SK-N-SH treated with all-trans-retinoic acid at 6 μM for 48 hours (cell line): ENCODE data around the gene MT1HL1.

Experiments used
- ATAC-seq: fragments of 200-7000 bp; cut with Tn5 transposase; 3 replicates; pipeline ENCODE4 v1.9.1; 2020; ENCODE audit warnings: mild to moderate bottlenecking, moderate library complexity
- ARNTL ChIP-seq: fragments of 450-650 bp; formaldehyde crosslinking; IDR thresholded peaks from 2 replicates; pipeline ENCODE4 v1.5.0; 2020; ENCODE audit warnings: low read depth, mild to moderate bottlenecking, moderate library complexity, borderline replicate concordance
- BACH2 ChIP-seq: fragments of 250-450 bp; sonication (Bioruptor Pico); IDR thresholded peaks from 2 replicates; pipeline ENCODE4 v1.9.0; 2021; ENCODE audit warnings: mild to moderate bottlenecking, borderline replicate concordance
- CSDC2 ChIP-seq: fragments of 250-450 bp; sonication (Bioruptor Pico); IDR thresholded peaks from 2 replicates; pipeline ENCODE4 v1.5.0; 2020; ENCODE audit warnings: mild to moderate bottlenecking, moderate library complexity
- GLIS3 ChIP-seq: fragments of 250-450 bp; sonication (Bioruptor Pico); IDR thresholded peaks from 2 replicates; pipeline ENCODE4 v1.5.0; 2020; ENCODE audit warnings: mild to moderate bottlenecking, moderate library complexity
- ISL1 ChIP-seq: fragments of 250-450 bp; sonication (Bioruptor Pico); IDR thresholded peaks from 2 replicates; pipeline ENCODE4 v2.1.2; 2022; ENCODE audit warnings: mild to moderate bottlenecking, moderate library complexity
- OSR1 ChIP-seq: fragments of 250-450 bp; sonication (Bioruptor Pico); IDR thresholded peaks from 2 replicates; pipeline ENCODE4 v1.8.0; 2022; ENCODE audit warnings: moderate library complexity, mild to moderate bottlenecking, inconsistent platforms
- PPARA ChIP-seq: fragments of 250-450 bp; sonication (Bioruptor Pico); IDR thresholded peaks from 2 replicates; pipeline ENCODE4 v1.5.0; 2020; ENCODE audit warnings: mild to moderate bottlenecking, borderline replicate concordance
- RARB ChIP-seq: fragments of 250-450 bp; sonication (Bioruptor Pico); IDR thresholded peaks from 2 replicates; pipeline ENCODE4 v1.8.0; 2021; ENCODE audit warnings: mild to moderate bottlenecking, moderate library complexity
- TCF4 ChIP-seq: fragments of 250-450 bp; sonication (Bioruptor Pico); IDR thresholded peaks from 2 replicates; pipeline ENCODE4 v1.8.0; 2021; ENCODE audit warnings: mild to moderate bottlenecking, moderate library complexity, borderline replicate concordance
- TOX ChIP-seq: fragments of 250-450 bp; sonication (Bioruptor Pico); IDR thresholded peaks from 2 replicates; pipeline ENCODE4 v1.8.0; 2021; ENCODE audit warnings: mild to moderate bottlenecking, moderate library complexity, borderline replicate concordance
- ZC3H10 ChIP-seq: fragments of 250-450 bp; sonication (Bioruptor Pico); IDR thresholded peaks from 2 replicates; pipeline ENCODE4 v1.5.1; 2021; ENCODE audit warnings: mild to moderate bottlenecking, moderate library complexity
- ZFP3 ChIP-seq: fragments of 250-450 bp; sonication (Bioruptor Pico); IDR thresholded peaks from 2 replicates; pipeline ENCODE4 v1.5.0; 2020; ENCODE audit warnings: mild to moderate bottlenecking, moderate library complexity
- ZNF565 ChIP-seq: fragments of 450-650 bp; formaldehyde crosslinking; conservative IDR thresholded peaks from 2 replicates; pipeline ENCODE4 v1.5.0; 2020; ENCODE audit warnings: low read depth, mild to moderate bottlenecking, moderate library complexity
- ZNF8 ChIP-seq: fragments of 450-650 bp; formaldehyde crosslinking; IDR thresholded peaks from 2 replicates; pipeline ENCODE4 v1.5.0; 2020; ENCODE audit warnings: mild to moderate bottlenecking, moderate library complexity
- TF ChIP-seq, protein P1 (sequence below): fragments of 250-450 bp; sonication (Bioruptor Pico); IDR thresholded peaks from 2 replicates; pipeline ENCODE4 v1.5.0; 2020; ENCODE audit warnings: mild to moderate bottlenecking, moderate library complexity
- TF ChIP-seq, protein P2 (sequence below): fragments of 250-450 bp; sonication (Bioruptor Pico); IDR thresholded peaks from 2 replicates; pipeline ENCODE4 v1.5.1; 2020; ENCODE audit warnings: low read depth, mild to moderate bottlenecking, moderate library complexity
- TF ChIP-seq, protein P3 (sequence below): fragments of 250-450 bp; sonication (Bioruptor Pico); IDR thresholded peaks from 2 replicates; pipeline ENCODE4 v1.8.0; 2020; ENCODE audit warnings: mild to moderate bottlenecking, moderate library complexity, borderline replicate concordance
- TF ChIP-seq, protein P4 (sequence below): fragments of 250-450 bp; sonication (Bioruptor Pico); IDR thresholded peaks from 2 replicates; pipeline ENCODE4 v1.8.0; 2021; ENCODE audit warnings: low read depth, mild to moderate bottlenecking, moderate library complexity, borderline replicate concordance

MT1HL1 gene

DNA sequence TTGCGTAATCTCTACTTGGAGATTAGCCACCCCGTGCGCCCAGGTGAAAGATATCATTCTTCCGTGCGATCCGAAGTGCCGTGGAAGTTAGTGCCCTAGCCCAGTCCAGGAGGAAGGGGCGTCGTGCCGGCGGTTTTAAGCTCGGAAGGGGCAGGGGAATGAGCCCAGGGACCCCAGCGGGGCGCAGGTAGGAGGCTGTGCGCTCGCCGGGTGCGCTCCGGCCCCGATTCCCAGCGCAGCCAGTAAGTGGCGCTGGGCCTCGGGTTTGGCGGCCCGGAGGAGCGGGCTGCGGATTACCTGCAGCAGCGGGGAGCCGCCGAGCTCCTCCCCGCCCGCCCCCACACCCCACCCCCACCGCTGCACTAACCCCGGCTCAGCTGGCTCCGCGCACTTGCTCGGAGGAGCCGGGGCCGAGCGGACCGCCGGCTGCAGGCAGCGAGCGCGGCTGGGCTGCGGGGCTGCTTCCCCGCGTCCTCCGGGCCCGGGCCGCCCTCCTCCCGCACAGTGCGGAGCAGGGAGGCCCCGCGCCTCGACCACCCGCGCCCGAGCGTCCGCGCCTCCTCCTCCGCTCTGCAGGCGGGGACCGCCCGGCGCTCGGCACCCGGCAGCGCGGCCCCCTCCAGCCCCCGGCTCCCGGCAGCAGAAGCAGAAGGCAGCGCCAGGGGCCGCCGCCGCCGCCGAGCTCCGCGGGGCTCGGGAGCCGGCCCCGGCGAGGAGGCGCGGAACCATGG is 37.7 kb upstream of the MT1HL1 start, which contains the start of gene RYR2:
TSS of gene RYR2 (plus strand) at position 390 of the 731 bp plus-strand sequence. CDS start at position 728, 338 bp downstream.
- TF ChIP-seq ISL1 (CRISPR knock-in tag): no peak
- no peak for TF ChIP-seq ZNF8 (CRISPR knock-in tag)
- TF ChIP-seq, protein P1, sequence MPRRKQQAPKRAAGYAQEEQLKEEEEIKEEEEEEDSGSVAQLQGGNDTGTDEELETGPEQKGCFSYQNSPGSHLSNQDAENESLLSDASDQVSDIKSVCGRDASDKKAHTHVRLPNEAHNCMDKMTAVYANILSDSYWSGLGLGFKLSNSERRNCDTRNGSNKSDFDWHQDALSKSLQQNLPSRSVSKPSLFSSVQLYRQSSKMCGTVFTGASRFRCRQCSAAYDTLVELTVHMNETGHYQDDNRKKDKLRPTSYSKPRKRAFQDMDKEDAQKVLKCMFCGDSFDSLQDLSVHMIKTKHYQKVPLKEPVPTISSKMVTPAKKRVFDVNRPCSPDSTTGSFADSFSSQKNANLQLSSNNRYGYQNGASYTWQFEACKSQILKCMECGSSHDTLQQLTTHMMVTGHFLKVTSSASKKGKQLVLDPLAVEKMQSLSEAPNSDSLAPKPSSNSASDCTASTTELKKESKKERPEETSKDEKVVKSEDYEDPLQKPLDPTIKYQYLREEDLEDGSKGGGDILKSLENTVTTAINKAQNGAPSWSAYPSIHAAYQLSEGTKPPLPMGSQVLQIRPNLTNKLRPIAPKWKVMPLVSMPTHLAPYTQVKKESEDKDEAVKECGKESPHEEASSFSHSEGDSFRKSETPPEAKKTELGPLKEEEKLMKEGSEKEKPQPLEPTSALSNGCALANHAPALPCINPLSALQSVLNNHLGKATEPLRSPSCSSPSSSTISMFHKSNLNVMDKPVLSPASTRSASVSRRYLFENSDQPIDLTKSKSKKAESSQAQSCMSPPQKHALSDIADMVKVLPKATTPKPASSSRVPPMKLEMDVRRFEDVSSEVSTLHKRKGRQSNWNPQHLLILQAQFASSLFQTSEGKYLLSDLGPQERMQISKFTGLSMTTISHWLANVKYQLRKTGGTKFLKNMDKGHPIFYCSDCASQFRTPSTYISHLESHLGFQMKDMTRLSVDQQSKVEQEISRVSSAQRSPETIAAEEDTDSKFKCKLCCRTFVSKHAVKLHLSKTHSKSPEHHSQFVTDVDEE (CRISPR knock-in tag): no peak
- peak; percentile 43; the same call in 1 of the 3 replicates for ATAC-seq

DNA sequence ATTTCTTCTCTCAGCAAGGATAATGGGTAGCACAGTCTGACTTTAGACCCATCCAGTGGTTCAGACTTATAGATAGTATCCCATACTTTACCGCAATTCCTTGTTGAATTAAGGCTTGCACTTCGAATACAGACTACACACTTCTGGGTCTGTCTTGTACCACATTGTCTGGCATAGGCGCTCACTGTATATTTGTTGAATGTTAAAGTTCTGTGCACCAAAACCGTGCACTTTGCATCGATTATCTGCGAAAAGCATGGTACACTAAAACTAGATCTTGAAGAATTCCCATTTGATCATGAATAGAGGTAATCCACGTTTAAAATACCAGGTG is 37.2 kb upstream of the MT1HL1 start:
- TF ChIP-seq GLIS3 (CRISPR knock-in tag) (no peak), ISL1 (CRISPR knock-in tag) (no peak), RARB (CRISPR knock-in tag) (no peak), TCF4 (CRISPR knock-in tag) (no peak), ZNF8 (CRISPR knock-in tag) (no peak), TOX (CRISPR knock-in tag) (no peak), BACH2 (CRISPR knock-in tag) (no peak)
- TF ChIP-seq, protein P2, sequence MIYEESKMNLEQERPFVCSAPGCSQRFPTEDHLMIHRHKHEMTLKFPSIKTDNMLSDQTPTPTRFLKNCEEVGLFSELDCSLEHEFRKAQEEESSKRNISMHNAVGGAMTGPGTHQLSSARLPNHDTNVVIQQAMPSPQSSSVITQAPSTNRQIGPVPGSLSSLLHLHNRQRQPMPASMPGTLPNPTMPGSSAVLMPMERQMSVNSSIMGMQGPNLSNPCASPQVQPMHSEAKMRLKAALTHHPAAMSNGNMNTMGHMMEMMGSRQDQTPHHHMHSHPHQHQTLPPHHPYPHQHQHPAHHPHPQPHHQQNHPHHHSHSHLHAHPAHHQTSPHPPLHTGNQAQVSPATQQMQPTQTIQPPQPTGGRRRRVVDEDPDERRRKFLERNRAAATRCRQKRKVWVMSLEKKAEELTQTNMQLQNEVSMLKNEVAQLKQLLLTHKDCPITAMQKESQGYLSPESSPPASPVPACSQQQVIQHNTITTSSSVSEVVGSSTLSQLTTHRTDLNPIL (CRISPR knock-in tag): no peak
- TF ChIP-seq, protein P3, sequence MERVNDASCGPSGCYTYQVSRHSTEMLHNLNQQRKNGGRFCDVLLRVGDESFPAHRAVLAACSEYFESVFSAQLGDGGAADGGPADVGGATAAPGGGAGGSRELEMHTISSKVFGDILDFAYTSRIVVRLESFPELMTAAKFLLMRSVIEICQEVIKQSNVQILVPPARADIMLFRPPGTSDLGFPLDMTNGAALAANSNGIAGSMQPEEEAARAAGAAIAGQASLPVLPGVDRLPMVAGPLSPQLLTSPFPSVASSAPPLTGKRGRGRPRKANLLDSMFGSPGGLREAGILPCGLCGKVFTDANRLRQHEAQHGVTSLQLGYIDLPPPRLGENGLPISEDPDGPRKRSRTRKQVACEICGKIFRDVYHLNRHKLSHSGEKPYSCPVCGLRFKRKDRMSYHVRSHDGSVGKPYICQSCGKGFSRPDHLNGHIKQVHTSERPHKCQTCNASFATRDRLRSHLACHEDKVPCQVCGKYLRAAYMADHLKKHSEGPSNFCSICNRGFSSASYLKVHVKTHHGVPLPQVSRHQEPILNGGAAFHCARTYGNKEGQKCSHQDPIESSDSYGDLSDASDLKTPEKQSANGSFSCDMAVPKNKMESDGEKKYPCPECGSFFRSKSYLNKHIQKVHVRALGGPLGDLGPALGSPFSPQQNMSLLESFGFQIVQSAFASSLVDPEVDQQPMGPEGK (CRISPR knock-in tag): no peak
- TF ChIP-seq, protein P4, sequence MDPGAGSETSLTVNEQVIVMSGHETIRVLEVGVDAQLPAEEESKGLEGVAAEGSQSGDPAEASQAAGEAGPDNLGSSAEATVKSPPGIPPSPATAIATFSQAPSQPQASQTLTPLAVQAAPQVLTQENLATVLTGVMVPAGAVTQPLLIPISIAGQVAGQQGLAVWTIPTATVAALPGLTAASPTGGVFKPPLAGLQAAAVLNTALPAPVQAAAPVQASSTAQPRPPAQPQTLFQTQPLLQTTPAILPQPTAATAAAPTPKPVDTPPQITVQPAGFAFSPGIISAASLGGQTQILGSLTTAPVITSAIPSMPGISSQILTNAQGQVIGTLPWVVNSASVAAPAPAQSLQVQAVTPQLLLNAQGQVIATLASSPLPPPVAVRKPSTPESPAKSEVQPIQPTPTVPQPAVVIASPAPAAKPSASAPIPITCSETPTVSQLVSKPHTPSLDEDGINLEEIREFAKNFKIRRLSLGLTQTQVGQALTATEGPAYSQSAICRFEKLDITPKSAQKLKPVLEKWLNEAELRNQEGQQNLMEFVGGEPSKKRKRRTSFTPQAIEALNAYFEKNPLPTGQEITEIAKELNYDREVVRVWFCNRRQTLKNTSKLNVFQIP (CRISPR knock-in tag): no peak
- ATAC-seq: no peak

DNA sequence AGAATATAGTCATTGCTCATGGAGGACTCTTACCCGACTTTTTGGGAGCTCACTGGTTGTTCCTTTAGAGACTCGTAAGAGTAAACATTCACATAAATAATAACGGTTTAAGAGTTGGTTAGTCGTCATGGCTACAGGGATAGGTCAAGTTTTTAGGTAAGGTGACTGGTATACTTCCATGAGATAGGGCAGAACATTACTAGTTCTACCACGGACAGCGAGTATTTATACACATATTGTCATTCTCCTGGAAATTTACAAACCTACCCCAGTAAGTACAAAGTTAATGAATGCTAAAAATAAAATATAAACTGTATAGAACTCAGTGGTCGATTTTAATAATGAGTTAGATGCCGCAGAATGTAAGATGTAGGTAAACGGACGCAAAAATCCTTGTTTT is 36.6 kb upstream of the MT1HL1 start:
- no peak for ATAC-seq
- TF ChIP-seq ARNTL (CRISPR knock-in tag) (no peak), TCF4 (CRISPR knock-in tag) (no peak), OSR1 (CRISPR knock-in tag) (no peak), ZC3H10 (CRISPR knock-in tag) (no peak), ISL1 (CRISPR knock-in tag) (no peak), ZFP3 (no peak), GLIS3 (CRISPR knock-in tag) (no peak)
- TF ChIP-seq, protein P2 (CRISPR knock-in tag): no peak

DNA sequence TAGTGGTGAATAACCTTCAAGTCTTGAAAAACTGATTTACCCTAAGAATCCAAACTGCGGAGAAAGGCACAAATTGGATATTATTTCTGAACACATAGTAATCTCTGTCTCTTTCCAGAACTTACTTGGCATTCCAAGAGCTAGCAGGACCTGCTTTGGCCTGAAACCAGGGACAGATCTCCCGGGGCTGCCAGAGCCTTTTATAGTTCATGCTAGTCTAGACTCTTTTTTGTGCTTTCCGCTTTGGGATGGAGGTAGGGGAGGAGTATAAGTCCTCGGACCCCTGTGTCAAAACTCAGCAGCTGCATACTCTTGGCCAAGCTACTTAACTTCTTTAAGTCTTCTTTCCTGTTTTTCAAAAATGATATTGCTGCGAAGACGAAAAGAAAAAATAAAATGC is 34.0 kb upstream of the MT1HL1 start:
- ATAC-seq: no peak
- TF ChIP-seq RARB (CRISPR knock-in tag) (no peak), ZC3H10 (CRISPR knock-in tag) (no peak), CSDC2 (no peak), ZNF565 (no peak), PPARA (CRISPR knock-in tag) (no peak), OSR1 (CRISPR knock-in tag) (no peak)
- TF ChIP-seq, protein P3 (CRISPR knock-in tag): no peak
- TF ChIP-seq, protein P4 (CRISPR knock-in tag): no peak
- TF ChIP-seq, protein P1 (CRISPR knock-in tag): no peak
